ENCODE data around the gene TMIGD2.

The TMIGD2 gene

GRCh38 chr19:4326215-4326836 is 24.1 kb upstream of the TMIGD2 start:
- H3K4me3 ChIP-seq (ENCODE audit: low read length): no peak overlapping the region
- no peak for DNase-seq (ENCODE audit: low read depth)
- TF ChIP-seq CTCF (IDR thresholded peaks at IDR 0.05; ENCODE audit: insufficient read depth, low read depth, low read length, missing control alignments): no peak

GRCh38 chr19:4324228-4324627 is 22.0 kb upstream of the TMIGD2 start:
- TF ChIP-seq CTCF (IDR thresholded peaks at IDR 0.05; ENCODE audit: insufficient read depth, low read depth, low read length, missing control alignments): no peak
- H3K4me3 ChIP-seq (ENCODE audit: low read length): no peak overlapping the region
- DNase-seq (ENCODE audit: low read depth): no peak

GRCh38 chr19:4323692-4324091 is 21.5 kb upstream of the TMIGD2 start:
- DNase-seq (ENCODE audit: low read depth): no peak
- H3K4me3 ChIP-seq (ENCODE audit: low read length): no peak overlapping the region
- TF ChIP-seq CTCF (IDR thresholded peaks at IDR 0.05; ENCODE audit: insufficient read depth, low read depth, low read length, missing control alignments): no peak

GRCh38 chr19:4322942-4323665 is 20.9 kb upstream of the TMIGD2 start:
- no peak for TF ChIP-seq CTCF (IDR thresholded peaks at IDR 0.05; ENCODE audit: insufficient read depth, low read depth, low read length, missing control alignments)
- H3K4me3 ChIP-seq (ENCODE audit: low read length): no peak overlapping the region
- no peak for DNase-seq (ENCODE audit: low read depth)

- no peak for DNase-seq (ENCODE audit: low read depth)
- no peak for TF ChIP-seq CTCF (IDR thresholded peaks at IDR 0.05; ENCODE audit: insufficient read depth, low read depth, low read length, missing control alignments)
- no peak overlapping the region for H3K4me3 ChIP-seq (ENCODE audit: low read length)
These were observed 18.2 kb upstream of the TMIGD2 start for GRCh38 chr19:4320419-4320818.

- no peak for DNase-seq (ENCODE audit: low read depth)
These were observed 17.0 kb upstream of the TMIGD2 start for GRCh38 chr19:4319067-4319718.

More at GRCh38 chr19:4319067-4319718, 17.0 kb upstream of the TMIGD2 start:
- TF ChIP-seq CTCF (IDR thresholded peaks at IDR 0.05; ENCODE audit: insufficient read depth, low read depth, low read length, missing control alignments): no peak
- H3K4me3 ChIP-seq (ENCODE audit: low read length): no peak overlapping the region
